ENCODE measurements around the gene MAP3K20. TPM values are rescaled to one million over a fixed set of nuclear protein-coding genes. Genes with fewer than 3 reads are reported as not detected.
"Not testable (repeated sequence)": the region's sequence is repeated elsewhere in the genome, so short reads cannot be mapped to it uniquely, and the experiment has no call there.

MAP3K20 gene
- total and polyA plus RNA-seq, 2 donors from 2014 or later: 3.9 to 25.6 TPM

DNA sequence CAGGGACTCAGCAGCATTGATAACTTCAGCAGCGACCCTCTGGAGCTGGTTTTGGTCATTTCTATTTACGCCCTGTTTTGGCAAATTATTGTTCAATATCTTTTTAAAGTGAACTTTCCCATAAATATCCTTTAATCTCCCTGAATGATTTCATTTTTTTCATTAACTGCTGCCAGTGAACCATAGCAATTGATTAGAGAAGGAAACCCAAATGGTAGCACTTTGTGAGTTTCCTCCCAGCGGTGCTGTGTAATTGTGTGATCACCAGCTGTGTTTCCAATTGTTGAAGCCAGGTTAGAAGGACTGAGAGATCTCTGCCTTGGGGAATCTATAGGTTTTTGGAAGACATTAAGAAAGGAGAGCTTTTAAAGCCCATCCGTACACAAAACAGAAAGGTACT is 16.3 kb downstream of the MAP3K20 start:
- H3K4me1 ChIP-seq (ENCODE audit: control insufficient read depth in 2 of 3, insufficient read depth in 2 of 3, low read depth in 1 of 3, low read length in 3 of 3): no peaks in the 10 kb centered on the region
- no peaks in the 10 kb centered on the region for H3K9me3 ChIP-seq (ENCODE audit: control insufficient read depth in 2 of 3, insufficient read depth in 1 of 3, low read length in 3 of 3)
- H3K27me3 ChIP-seq (ENCODE audit: control insufficient read depth, insufficient read depth, low read length): no peaks in the 10 kb centered on the region
- no peak for DNase-seq
- no peak overlapping the region for H3K27ac ChIP-seq (ENCODE audit: low read depth in 2 of 2, low read length in 2 of 2)
- H3K36me3 ChIP-seq (ENCODE audit: control insufficient read depth in 2 of 3, insufficient read depth in 3 of 3, low read length in 3 of 3): no peaks in the 10 kb centered on the region
- TF ChIP-seq, protein P1, sequence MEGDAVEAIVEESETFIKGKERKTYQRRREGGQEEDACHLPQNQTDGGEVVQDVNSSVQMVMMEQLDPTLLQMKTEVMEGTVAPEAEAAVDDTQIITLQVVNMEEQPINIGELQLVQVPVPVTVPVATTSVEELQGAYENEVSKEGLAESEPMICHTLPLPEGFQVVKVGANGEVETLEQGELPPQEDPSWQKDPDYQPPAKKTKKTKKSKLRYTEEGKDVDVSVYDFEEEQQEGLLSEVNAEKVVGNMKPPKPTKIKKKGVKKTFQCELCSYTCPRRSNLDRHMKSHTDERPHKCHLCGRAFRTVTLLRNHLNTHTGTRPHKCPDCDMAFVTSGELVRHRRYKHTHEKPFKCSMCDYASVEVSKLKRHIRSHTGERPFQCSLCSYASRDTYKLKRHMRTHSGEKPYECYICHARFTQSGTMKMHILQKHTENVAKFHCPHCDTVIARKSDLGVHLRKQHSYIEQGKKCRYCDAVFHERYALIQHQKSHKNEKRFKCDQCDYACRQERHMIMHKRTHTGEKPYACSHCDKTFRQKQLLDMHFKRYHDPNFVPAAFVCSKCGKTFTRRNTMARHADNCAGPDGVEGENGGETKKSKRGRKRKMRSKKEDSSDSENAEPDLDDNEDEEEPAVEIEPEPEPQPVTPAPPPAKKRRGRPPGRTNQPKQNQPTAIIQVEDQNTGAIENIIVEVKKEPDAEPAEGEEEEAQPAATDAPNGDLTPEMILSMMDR (IDR thresholded peaks at IDR 0.05; ENCODE audit: borderline replicate concordance, extremely low read depth, insufficient read depth): no peak
- intact Hi-C loops (cut with DNase I): no loop called here
- H3K9ac ChIP-seq (ENCODE audit: low read length in 3 of 3): no peak overlapping the region
- FAIRE-seq: no peak
- no peak overlapping the region for H3K4me3 ChIP-seq (ENCODE audit: low read length in 3 of 3)

DNA sequence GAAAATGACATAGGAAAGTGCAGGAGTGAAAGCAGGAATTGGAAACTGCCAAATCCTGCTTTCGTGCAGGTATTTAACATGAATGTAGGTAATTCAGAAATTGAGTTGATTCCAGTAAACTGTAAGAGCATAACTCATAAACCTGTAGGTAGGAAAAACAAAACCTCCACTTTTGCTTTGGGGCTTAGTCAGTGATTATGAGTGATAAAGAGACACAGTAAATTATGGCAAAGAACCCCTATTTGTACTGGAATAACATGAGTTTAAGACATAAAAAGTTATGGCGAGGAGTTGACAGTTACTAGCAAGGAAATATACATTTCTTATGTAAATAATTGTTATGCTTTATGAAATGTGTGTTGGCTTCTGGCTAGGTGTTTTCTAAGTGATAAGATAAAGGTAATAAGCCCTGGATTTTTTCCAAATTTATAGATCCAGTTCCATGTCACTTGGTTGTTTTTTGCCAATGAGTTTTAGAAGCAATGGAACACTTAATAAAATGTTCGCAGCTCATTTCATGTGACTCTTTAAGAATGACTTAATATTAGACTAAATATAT is 17.3 kb downstream of the MAP3K20 start:
- TF ChIP-seq, protein P1 (IDR thresholded peaks at IDR 0.05; ENCODE audit: borderline replicate concordance, extremely low read depth, insufficient read depth): no peak
- intact Hi-C loops (cut with DNase I): no loop called here
- no peak for DNase-seq
- no peak overlapping the region for H3K27ac ChIP-seq (ENCODE audit: low read depth in 2 of 2, low read length in 2 of 2)
- no peak for FAIRE-seq
- H3K36me3 ChIP-seq (ENCODE audit: control insufficient read depth in 2 of 3, insufficient read depth in 3 of 3, low read length in 3 of 3): no peaks in the 10 kb centered on the region
- no peaks in the 10 kb centered on the region for H3K9me3 ChIP-seq (ENCODE audit: control insufficient read depth in 2 of 3, insufficient read depth in 1 of 3, low read length in 3 of 3)
- H3K4me3 ChIP-seq (ENCODE audit: low read length in 3 of 3): no peak overlapping the region
- H3K27me3 ChIP-seq (ENCODE audit: control insufficient read depth, insufficient read depth, low read length): no peaks in the 10 kb centered on the region
- no peak overlapping the region for H3K9ac ChIP-seq (ENCODE audit: low read length in 3 of 3)
- H3K4me1 ChIP-seq (ENCODE audit: control insufficient read depth in 2 of 3, insufficient read depth in 2 of 3, low read depth in 1 of 3, low read length in 3 of 3): no peaks in the 10 kb centered on the region

DNA sequence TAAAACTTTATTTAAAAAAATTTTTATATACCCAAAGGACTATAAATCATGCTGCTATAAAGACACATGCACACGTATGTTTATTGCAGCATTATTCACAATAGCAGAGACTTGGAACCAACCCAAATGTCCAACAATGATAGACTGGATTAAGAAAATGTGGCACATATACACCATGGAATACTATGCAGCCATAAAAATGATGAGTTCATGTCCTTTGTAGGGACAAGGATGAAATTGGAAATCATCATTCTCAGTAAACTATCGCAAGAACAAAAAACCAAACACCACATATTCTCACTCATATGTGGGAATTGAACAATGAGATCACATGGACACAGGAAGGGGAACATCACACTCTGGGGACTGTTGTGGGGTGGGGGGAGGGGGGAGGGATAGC is 18.0 kb downstream of the MAP3K20 start:
- H3K27me3 ChIP-seq (ENCODE audit: control insufficient read depth, insufficient read depth, low read length); FAIRE-seq; H3K4me1 ChIP-seq (ENCODE audit: control insufficient read depth in 2 of 3, insufficient read depth in 2 of 3, low read depth in 1 of 3, low read length in 3 of 3); H3K9me3 ChIP-seq (ENCODE audit: control insufficient read depth in 2 of 3, insufficient read depth in 1 of 3, low read length in 3 of 3); H3K27ac ChIP-seq (ENCODE audit: low read depth in 2 of 2, low read length in 2 of 2); DNase-seq; H3K36me3 ChIP-seq (ENCODE audit: control insufficient read depth in 2 of 3, insufficient read depth in 3 of 3, low read length in 3 of 3); H3K9ac ChIP-seq (ENCODE audit: low read length in 3 of 3); H3K4me3 ChIP-seq (ENCODE audit: low read length in 3 of 3); intact Hi-C loops (cut with DNase I): not testable (repeated sequence)

DNA sequence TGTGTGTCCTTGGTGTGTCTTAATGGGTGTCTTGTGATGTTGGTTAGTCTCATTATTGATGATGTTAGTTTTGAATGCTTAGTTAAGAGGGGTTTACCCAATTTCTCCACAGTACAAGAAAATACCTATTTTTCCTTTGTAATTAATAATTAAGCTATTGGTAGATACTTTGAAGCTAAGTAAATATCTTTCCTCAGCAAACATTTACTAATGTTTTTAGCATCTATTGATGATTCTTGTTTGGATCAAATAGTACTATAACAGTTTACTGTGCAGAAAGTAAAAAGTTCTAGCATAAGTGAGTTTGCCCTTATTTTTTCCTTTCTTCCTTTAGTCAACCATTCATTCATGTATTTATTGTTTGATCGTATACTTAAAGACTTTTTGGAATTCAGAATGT is 19.1 kb downstream of the MAP3K20 start:
- H3K27ac ChIP-seq (ENCODE audit: low read depth in 2 of 2, low read length in 2 of 2): no peak overlapping the region
- no peak for DNase-seq
- no peak for FAIRE-seq
- no peaks in the 10 kb centered on the region for H3K9me3 ChIP-seq (ENCODE audit: control insufficient read depth in 2 of 3, insufficient read depth in 1 of 3, low read length in 3 of 3)
- no peak overlapping the region for H3K9ac ChIP-seq (ENCODE audit: low read length in 3 of 3)
- H3K4me3 ChIP-seq (ENCODE audit: low read length in 3 of 3): no peak overlapping the region
- H3K36me3 ChIP-seq (ENCODE audit: control insufficient read depth in 2 of 3, insufficient read depth in 3 of 3, low read length in 3 of 3): no peaks in the 10 kb centered on the region
- TF ChIP-seq, protein P1 (IDR thresholded peaks at IDR 0.05; ENCODE audit: borderline replicate concordance, extremely low read depth, insufficient read depth): no peak
- intact Hi-C loops (cut with DNase I): no loop called here
- H3K27me3 ChIP-seq (ENCODE audit: control insufficient read depth, insufficient read depth, low read length): no peaks in the 10 kb centered on the region
- no peaks in the 10 kb centered on the region for H3K4me1 ChIP-seq (ENCODE audit: control insufficient read depth in 2 of 3, insufficient read depth in 2 of 3, low read depth in 1 of 3, low read length in 3 of 3)

All from kidney (tissue), 14 donors.